GM12878 (cell line): ENCODE measurements around the gene RAP1A. TPM values are rescaled to one million over a fixed set of nuclear protein-coding genes. Genes with fewer than 3 reads are reported as not detected.

Experiments
- ATAC-seq: fragments of 200-7000 bp; cut with Tn5 transposase; 3 replicates; pipeline ENCODE4 v1.9.1; 2020; ENCODE audit warnings: mild to moderate bottlenecking, moderate library complexity
- BruUV-seq: library from RNA; stranded (reverse); fragments of 400-500 nt; replicated peaks from 2 replicates; lab custom pipeline; 2021; lab: Mats Ljungman, UMichigan
- CTCF ChIA-PET: fragments of 300-600 bp; sonication (Branson Sonifier 250); formaldehyde crosslinking; extraction: SDS; loops from one replicate; lab custom pipeline; 2021; ENCODE audit warnings: inconsistent platforms; lab: Yijun Ruan, JAX
- POLR2A ChIA-PET: fragments of 350-600 bp; formaldehyde crosslinking; extraction: SDS; loops from one replicate; lab custom pipeline; 2021; ENCODE audit warnings: inconsistent platforms; lab: Charles Lee
- RAD21 ChIA-PET: fragments of 300-600 bp; sonication (Branson Sonifier 250); formaldehyde crosslinking; loops from one replicate; lab custom pipeline; 2023; ENCODE audit warnings: antibody characterized with exemption; ENCODE audit not compliant: unreplicated experiment; lab: Charles Lee
- SMC1A ChIA-PET: fragments of 300-600 bp; sonication (Branson Sonifier 250); formaldehyde crosslinking; loops from one replicate; lab custom pipeline; 2023; ENCODE audit not compliant: unreplicated experiment, uncharacterized antibody; lab: Charles Lee
- DNase-seq: peaks from one replicate; pipeline ENCODE4 v3.0.0-alpha.2; 2011; ENCODE audit warnings: low read depth, low spot score
- FAIRE-seq: peaks from 3 replicates; lab custom pipeline; 2011; peaks lifted over from hg19 to GRCh38; lab: Jason Lieb, UNC
- H2AFZ ChIP-seq: 2 replicates; pipeline ENCODE4 v1.6.0; 2011; ENCODE audit warnings: low read depth, low read length, control low read depth; ENCODE audit not compliant: control insufficient read depth
- H3K27ac ChIP-seq: 2 replicates; pipeline ENCODE4 v1.5.1; 2011; ENCODE audit warnings: control low read depth; ENCODE audit not compliant: control insufficient read depth, insufficient read depth
- H3K27me3 ChIP-seq, 2 experiments: replicated peaks in 1 of 2; 2 replicates each; pipeline versions ENCODE4 v1.6.0 to v1.6.1; 2011; ENCODE audit warnings: low read length in 1 of 2; ENCODE audit not compliant: control insufficient read depth in 2 of 2, insufficient read depth in 2 of 2
- H3K36me3 ChIP-seq, 2 experiments: 2 replicates each; pipeline ENCODE4 v1.5.1; 2011; ENCODE audit warnings: low read length in 1 of 2; ENCODE audit not compliant: control insufficient read depth in 2 of 2, insufficient read depth in 2 of 2
- H3K4me1 ChIP-seq: 2 replicates; pipeline ENCODE4 v1.6.1; 2011; ENCODE audit warnings: mild to moderate bottlenecking, low read length, moderate library complexity, mixed read lengths; ENCODE audit not compliant: control insufficient read depth, insufficient read depth
- H3K4me2 ChIP-seq: 2 replicates; pipeline ENCODE4 v1.6.0; 2011; ENCODE audit warnings: control low read depth; ENCODE audit not compliant: control insufficient read depth, insufficient read depth
- H3K4me3 ChIP-seq: fragments of 200-600 bp; sonication (generic); 2 replicates; pipeline ENCODE4 v1.5.1; 2016
- H3K79me2 ChIP-seq: 2 replicates; pipeline ENCODE4 v1.6.0; 2011; ENCODE audit warnings: low read length; ENCODE audit not compliant: control insufficient read depth, insufficient read depth
- H3K9ac ChIP-seq: 2 replicates; pipeline ENCODE4 v1.8.0; 2011; ENCODE audit warnings: low read length, control low read depth, mixed read lengths; ENCODE audit not compliant: control insufficient read depth, insufficient read depth
- H3K9me3 ChIP-seq: replicated peaks from 3 replicates; pipeline ENCODE4 v1.5.1; 2011; ENCODE audit warnings: mild to moderate bottlenecking, low read length; ENCODE audit not compliant: control insufficient read depth, insufficient read depth
- H4K20me1 ChIP-seq: 2 replicates; pipeline ENCODE4 v1.6.0; 2011; ENCODE audit not compliant: control insufficient read depth, insufficient read depth
- NFXL1 ChIP-seq: fragments of 450-650 bp; IDR thresholded peaks from 2 replicates; pipeline ENCODE4 v1.6.1; 2017; ENCODE audit warnings: antibody characterized with exemption, mild to moderate bottlenecking, borderline replicate concordance
- RCOR1 ChIP-seq: conservative IDR thresholded peaks from 2 replicates; pipeline ENCODE4 v1.6.1; 2012; ENCODE audit warnings: low read depth, low read length, improper control_type of control experiment
- SMAD1 ChIP-seq: fragments of 450-650 bp; IDR thresholded peaks from 2 replicates; pipeline ENCODE4 v1.6.1; 2018; ENCODE audit warnings: mild to moderate bottlenecking, low read depth; ENCODE audit not compliant: partially characterized antibody
- STAT1 ChIP-seq: fragments of 450-650 bp; conservative IDR thresholded peaks from 2 replicates; pipeline ENCODE4 v1.6.1; 2014; ENCODE audit warnings: antibody characterized with exemption, mild to moderate bottlenecking
- WGBS: methylation state at CpG from one replicate; pipeline ENCODE4 v1.1.6; 2016; ENCODE audit warnings: low lambda C conversion rate; ENCODE audit not compliant: insufficient replicate concordance, insufficient coverage; ENCODE audit errors: missing lambda C conversion rate; 5-methylcytosine and 5-hydroxymethylcytosine counted together
- in situ Hi-C: fragments of 300-500 bp; cut with MboI; formaldehyde crosslinking; loops from 9 replicates; pipeline ENCODE4 v1.14.3; 2018; ENCODE audit warnings: mixed read lengths
- intact Hi-C: fragments of 100-400 bp; cut with micrococcal nuclease; formaldehyde crosslinking; loops from one replicate; pipeline ENCODE4 v1.14.2; 2022; ENCODE audit not compliant: unreplicated experiment
- polyA plus RNA-seq, 11 experiments: library from polyadenylated mRNA; depleted of rRNA in 4 of 11; unstranded in 6 of 11; stranded (reverse) in 5 of 11; fragments of >200 nt; fragmentation: Nextera tagmentation in 4 of 11; fragmentation: Illumina TruSeq in 1 of 11; extraction: Ambion mirVana in 4 of 11; extraction: Trizol in 1 of 11; gene quantifications; 1 replicate in 1 of 11; 2 replicates in 10 of 11; pipeline versions ENCODE4 v1.2.1 to v1.2.3, GENCODE V29; 2011 to 2016; ENCODE audit warnings: inconsistent platforms in 2 of 11, missing spikeins in 2 of 11, low read depth in 1 of 11
- total RNA-seq, 4 experiments: library from RNA; depleted of rRNA in 3 of 4; stranded (reverse); fragments of >200 nt in 3 of 4; fragmentation: Illumina TruSeq in 1 of 4; extraction: Trizol in 1 of 4; gene quantifications; 2 replicates each; pipeline versions ENCODE4 v1.2.1 to v1.2.3, GENCODE V29; 2013 to 2021
- TF ChIP-seq, protein P1 (sequence below): fragments of 450-650 bp; IDR thresholded peaks from 2 replicates; pipeline ENCODE4 v1.6.1; 2016; ENCODE audit warnings: mild to moderate bottlenecking

The RAP1A gene
- total and polyA plus RNA-seq, 10 of the 15 experiments (the other 5 are each of a cell fraction or from before 2014, with no cell fraction given) = 38.4 to 213 (median 86.0) TPM

DNA sequence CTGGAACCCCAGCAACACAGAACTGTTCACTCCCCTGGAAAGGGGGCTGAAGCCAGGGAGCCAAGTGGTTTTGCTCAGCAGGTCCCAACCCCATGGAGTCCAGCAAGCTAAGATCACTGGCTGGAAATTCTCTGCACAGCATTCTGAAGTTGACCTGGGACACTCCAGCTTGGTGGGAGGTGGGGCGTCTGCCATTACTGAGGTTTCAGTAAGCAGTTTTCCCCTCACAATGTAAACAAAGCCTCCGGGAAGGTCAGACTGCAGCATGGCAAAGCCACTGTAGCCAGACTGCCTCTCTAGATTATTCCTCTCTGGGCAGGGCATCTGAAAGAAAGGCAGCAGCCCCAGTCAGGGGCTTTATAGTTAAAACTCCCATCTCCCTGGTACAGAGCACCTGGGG, 60.0 kb downstream of the RAP1A start:
- DNase-seq (no peak), ATAC-seq (no peak), FAIRE-seq (no peak)
- no peak overlapping the region for H3K4me3 ChIP-seq
- no peak overlapping the region for H3K9ac ChIP-seq
- RAD21 ChIA-PET = no interaction called here
- H4K20me1 ChIP-seq = 0 out of 2 replicates have a peak, but pooled peaks cover 2% of the 10 kb centered on the region
- H3K27ac ChIP-seq = no peak overlapping the region
- intact Hi-C loops = no loop called here
- 87% methylated on average over 2 of the region's 2 CpGs for WGBS
- H3K79me2 ChIP-seq = peaks cover 33% of the 10 kb centered on the region
- no peaks in the 10 kb centered on the region for H3K4me1 ChIP-seq
- SMC1A ChIA-PET = interaction anchor here (1.0 to 1.9 kb wide), 3 partner anchors 10 to 172 kb away, joined by 4 to 5 read pairs (median 5); no protein-coding TSS in a partner anchor
- POLR2A ChIA-PET = no interaction called here
- no peaks in the 10 kb centered on the region for H3K27me3 ChIP-seq
- in situ Hi-C loops = no loop called here
- H3K4me2 ChIP-seq = no peak overlapping the region
- BruUV-seq = no TSS peak
- H2AFZ ChIP-seq = no peak overlapping the region
- CTCF ChIA-PET = interaction anchor here (1.3 to 1.4 kb wide), 2 partner anchors 15 kb away, joined by 3 to 4 read pairs; no protein-coding TSS in a partner anchor
- TF ChIP-seq, protein P1, sequence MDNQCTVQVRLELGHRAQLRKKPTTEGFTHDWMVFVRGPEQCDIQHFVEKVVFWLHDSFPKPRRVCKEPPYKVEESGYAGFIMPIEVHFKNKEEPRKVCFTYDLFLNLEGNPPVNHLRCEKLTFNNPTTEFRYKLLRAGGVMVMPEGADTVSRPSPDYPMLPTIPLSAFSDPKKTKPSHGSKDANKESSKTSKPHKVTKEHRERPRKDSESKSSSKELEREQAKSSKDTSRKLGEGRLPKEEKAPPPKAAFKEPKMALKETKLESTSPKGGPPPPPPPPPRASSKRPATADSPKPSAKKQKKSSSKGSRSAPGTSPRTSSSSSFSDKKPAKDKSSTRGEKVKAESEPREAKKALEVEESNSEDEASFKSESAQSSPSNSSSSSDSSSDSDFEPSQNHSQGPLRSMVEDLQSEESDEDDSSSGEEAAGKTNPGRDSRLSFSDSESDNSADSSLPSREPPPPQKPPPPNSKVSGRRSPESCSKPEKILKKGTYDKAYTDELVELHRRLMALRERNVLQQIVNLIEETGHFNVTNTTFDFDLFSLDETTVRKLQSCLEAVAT = no peak
- TF ChIP-seq SMAD1 (no peak), STAT1 (no peak), NFXL1 (no peak), RCOR1 (no peak)
- H3K9me3 ChIP-seq = peaks cover 48% of the 10 kb centered on the region
- peaks cover 10 to 27% of the 10 kb centered on the region in 2 experiments for H3K36me3 ChIP-seq
